Spleen (tissue), 11 donors: ENCODE data around the gene LY6G6C. TPM values are rescaled to one million over a fixed set of nuclear protein-coding genes. Genes with fewer than 3 reads are reported as not detected.

Experiments used
- DNase-seq: peaks from one replicate; pipeline ENCODE4 v3.0.0-alpha.2; 2020
- H3K27ac ChIP-seq, 8 donors: fragments of 200-600 bp; sonication (generic) in 7 of 8; 1 replicate in 4 of 8; 2 replicates in 4 of 8; pipeline versions ENCODE4 v1.5.0 to v1.8.0; 2016 to 2021; ENCODE audit warnings: inconsistent platforms in 4 of 8, mild to moderate bottlenecking in 4 of 8, moderate library complexity in 1 of 8
- H3K27me3 ChIP-seq, 7 donors: fragments of 200-600 bp; sonication (generic) in 6 of 7; replicated peaks in 1 of 7; 1 replicate in 4 of 7; 2 replicates in 3 of 7; pipeline versions ENCODE4 v1.5.0 to v1.8.0; 2016 to 2021; ENCODE audit warnings: inconsistent platforms in 3 of 7, mild to moderate bottlenecking in 1 of 7
- H3K36me3 ChIP-seq, 6 donors: fragments of 200-600 bp; sonication (generic) in 5 of 6; 1 replicate in 4 of 6; 2 replicates in 2 of 6; pipeline versions ENCODE4 v1.5.0 to v1.8.0; 2016 to 2021; ENCODE audit warnings: inconsistent platforms in 2 of 6
- H3K4me1 ChIP-seq, 6 donors: fragments of 200-600 bp; sonication (generic) in 5 of 6; 1 replicate in 3 of 6; 2 replicates in 3 of 6; pipeline versions ENCODE4 v1.5.0 to v1.8.0; 2016 to 2021; ENCODE audit warnings: inconsistent platforms in 3 of 6
- H3K4me3 ChIP-seq, 8 donors: fragments of 200-600 bp; sonication (generic) in 7 of 8; 1 replicate in 4 of 8; 2 replicates in 4 of 8; pipeline versions ENCODE4 v1.5.0 to v1.8.0; 2016 to 2021; ENCODE audit warnings: inconsistent platforms in 4 of 8, mild to moderate bottlenecking in 4 of 8, moderate library complexity in 2 of 8
- H3K9me3 ChIP-seq, 8 donors: fragments of 200-600 bp; sonication (generic) in 7 of 8; 1 replicate in 4 of 8; 2 replicates in 4 of 8; pipeline versions ENCODE4 v1.5.0 to v1.8.0; 2016 to 2021; ENCODE audit warnings: inconsistent platforms in 4 of 8
- CTCF ChIP-seq, 11 experiments: fragments of 200-600 bp in 7 of 11; fragments of 450-650 bp in 4 of 11; sonication (generic) in 4 of 11; IDR thresholded peaks in 8 of 11; conservative IDR thresholded peaks in 3 of 11; 1 replicate in 7 of 11; 2 replicates in 4 of 11; pipeline versions ENCODE4 v1.4.0 to v1.8.0; 2016 to 2021; ENCODE audit warnings: antibody characterized with exemption in 11 of 11, inconsistent platforms in 4 of 11, mild to moderate bottlenecking in 1 of 11
- POLR2A ChIP-seq, 3 donors: fragments of 450-650 bp; IDR thresholded peaks; one replicate each; pipeline ENCODE4 v1.5.1; 2017; ENCODE audit warnings: antibody characterized with exemption in 3 of 3, mild to moderate bottlenecking in 1 of 3
- POLR2AphosphoS5 ChIP-seq, 3 donors: sonication (generic); formaldehyde crosslinking; IDR thresholded peaks; one replicate each; pipeline ENCODE4 v1.5.1; 2017; ENCODE audit warnings: antibody characterized with exemption in 3 of 3
- WGBS, 5 donors: extraction: QIAGEN DNeasy Blood & Tissue Kit in 3 of 5; methylation state at CpG; one replicate each; pipeline versions ENCODE4 v1.1.5 to v1.1.7; 2013 to 2018; 5-methylcytosine and 5-hydroxymethylcytosine counted together
- intact Hi-C: fragments of 100-400 bp; cut with DNase I; formaldehyde crosslinking; loops from one replicate; pipeline ENCODE4 v1.15.0; 2023; ENCODE audit warnings: low total_unique reads
- polyA plus RNA-seq, 3 donors: library from polyadenylated mRNA; stranded (reverse); fragments of 200-250 nt; gene quantifications; one replicate each; pipeline ENCODE4 v1.2.1, GENCODE V29; 2013
- total RNA-seq, 7 donors: library from RNA; depleted of rRNA in 3 of 7; stranded (reverse); fragments of >200 nt in 3 of 7; fragmentation: NEBNext Ultra II Directional in 4 of 7; extraction: Animal tissue kit (Norgen Biotek cat#: 25700) in 4 of 7; gene quantifications; one replicate each; pipeline versions ENCODE4 v1.1.0 to v1.2.1, GENCODE V29; 2016 to 2021
- donor health status: healthy with polysubstance abuse.
- donor health status: DM: no; HTN: no; CAD: no; lungs with moderate emphysema.
- donor health status: DM: no; HTN: no; CAD: no.
- donor health status: Bipolar disorder and iron deficiency.
- donor health status: healthy.
- donor health status: DM: no; HTN: no; CAD: no.
- donor health status: DM: yes; HTN: yes; CAD: no.

Gene LY6G6C
- total and polyA plus RNA-seq, 10 donors: 0.49 to 0.77 TPM; not detected in 8

DNA sequence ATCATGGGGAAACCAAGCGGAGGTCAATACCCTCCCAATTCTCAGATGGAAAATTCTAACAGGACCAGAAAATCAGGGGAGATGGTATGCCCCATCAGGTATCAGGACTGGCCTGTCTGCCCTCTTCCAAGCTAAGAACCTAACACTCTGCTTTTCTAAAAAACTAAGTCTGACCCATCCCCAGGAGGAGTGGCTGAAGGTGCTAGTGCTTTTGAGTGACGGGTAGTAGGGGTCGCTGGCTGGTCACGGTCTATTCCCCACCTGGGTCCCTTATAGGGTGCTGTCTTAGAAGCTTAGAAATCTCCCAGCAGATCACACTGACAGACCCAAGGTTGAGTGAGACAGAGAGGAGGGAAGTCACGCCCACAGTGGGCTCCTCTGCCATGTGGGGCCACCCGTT is 28.0 kb downstream of the LY6G6C start:
- no peak for DNase-seq
- intact Hi-C loops: no loop called here
- Histone ChIP-seq H3K4me3 (no peak overlapping the region), H3K27me3 (no peaks in the 10 kb centered on the region), H3K36me3 (peaks cover 0 to 100% (median 90%) of the 10 kb centered on the region in 6 donors), H3K27ac (no peak overlapping the region), H3K9me3 (no peaks in the 10 kb centered on the region), H3K4me1 (peaks cover 0 to 28% (median 14%) of the 10 kb centered on the region in 6 donors)
- TF ChIP-seq POLR2AphosphoS5 (IDR thresholded peaks at IDR 0.05) (no peak), CTCF (IDR thresholded peaks at IDR 0.05 in 8 of 11, conservative IDR thresholded peaks at IDR 0.05 in 3 of 11) (no peak), POLR2A (IDR thresholded peaks at IDR 0.05) (no peak)
- 85 to 96% (median 91%) methylated on average over 5 to 6 of the region's 6 CpGs for WGBS, 5 donors

GRCh38 chr6:31692886-31693285 is 28.7 kb downstream of the LY6G6C start:
- WGBS, 5 donors: 82 to 97% (median 92%) methylated on average over 9 of the region's 9 CpGs
- no peak for TF ChIP-seq POLR2A (IDR thresholded peaks at IDR 0.05)
- TF ChIP-seq POLR2AphosphoS5 (IDR thresholded peaks at IDR 0.05): no peak
- TF ChIP-seq CTCF (IDR thresholded peaks at IDR 0.05 in 8 of 11, conservative IDR thresholded peaks at IDR 0.05 in 3 of 11): no peak
- Histone ChIP-seq H3K9me3 (no peaks in the 10 kb centered on the region), H3K4me3 (no peak overlapping the region), H3K27ac (no peak overlapping the region), H3K4me1 (peaks cover 0 to 22% (median 13%) of the 10 kb centered on the region in 6 donors), H3K27me3 (no peaks in the 10 kb centered on the region), H3K36me3 (peaks cover 0 to 100% (median 93%) of the 10 kb centered on the region in 6 donors)
- DNase-seq: no peak
- intact Hi-C loops: no loop called here

GRCh38 chr6:31692353-31692752 is 29.2 kb downstream of the LY6G6C start:
- 87 to 97% (median 92%) methylated on average over 4 of the region's 4 CpGs for WGBS, 5 donors
- Histone ChIP-seq H3K27me3 (no peaks in the 10 kb centered on the region), H3K27ac (no peak overlapping the region), H3K36me3 (peaks cover 0 to 100% (median 98%) of the 10 kb centered on the region in 6 donors), H3K4me3 (no peak overlapping the region), H3K9me3 (no peaks in the 10 kb centered on the region), H3K4me1 (peaks cover 0 to 17% (median 10%) of the 10 kb centered on the region in 6 donors)
- DNase-seq: no peak
- intact Hi-C loops: no loop called here
- no peak for TF ChIP-seq CTCF (IDR thresholded peaks at IDR 0.05 in 8 of 11, conservative IDR thresholded peaks at IDR 0.05 in 3 of 11)
- TF ChIP-seq POLR2A (IDR thresholded peaks at IDR 0.05): no peak
- no peak for TF ChIP-seq POLR2AphosphoS5 (IDR thresholded peaks at IDR 0.05)

DNA sequence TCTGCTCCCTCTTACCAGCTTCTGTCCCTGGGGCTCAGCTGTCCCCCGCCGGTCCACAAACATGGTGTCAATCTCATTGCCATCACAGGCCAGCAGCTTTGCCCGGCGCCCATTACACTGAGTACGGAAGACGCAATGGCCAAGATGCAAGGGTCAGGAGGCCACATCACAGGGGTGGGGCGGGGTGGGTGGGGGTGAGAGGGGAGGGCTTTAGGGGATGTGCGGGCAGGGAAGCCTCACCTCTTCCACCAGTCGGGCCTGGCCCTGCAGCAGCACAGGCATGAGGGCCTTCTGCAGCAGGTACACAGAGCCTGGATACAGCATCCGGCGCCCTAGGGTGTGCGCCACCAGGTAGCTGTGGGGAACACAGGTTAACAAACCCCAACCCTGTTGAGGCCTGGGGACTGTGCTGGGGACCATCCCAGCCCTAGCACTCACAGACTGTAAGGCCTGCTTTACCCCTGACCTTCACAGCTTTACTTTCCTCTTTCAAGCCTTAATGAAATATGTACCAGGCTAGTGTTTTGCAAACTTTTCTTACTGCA is 29.9 kb downstream of the LY6G6C start:
- TF ChIP-seq CTCF (IDR thresholded peaks at IDR 0.05 in 8 of 11, conservative IDR thresholded peaks at IDR 0.05 in 3 of 11): no peak
- TF ChIP-seq POLR2AphosphoS5 (IDR thresholded peaks at IDR 0.05): no peak
- no peak for TF ChIP-seq POLR2A (IDR thresholded peaks at IDR 0.05)
- Histone ChIP-seq H3K27me3 (no peaks in the 10 kb centered on the region), H3K4me1 (peaks cover 0 to 14% (median 9%) of the 10 kb centered on the region in 6 donors), H3K4me3 (no peak overlapping the region), H3K36me3 (peaks cover 0 to 100% (median 99%) of the 10 kb centered on the region in 6 donors), H3K9me3 (no peaks in the 10 kb centered on the region), H3K27ac (no peak overlapping the region)
- intact Hi-C loops: no loop called here
- no peak for DNase-seq
- WGBS, 5 donors: 91 to 97% (median 96%) methylated on average over 8 to 12 of the region's 12 CpGs
